Adrenal gland (tissue), 5 donors: ENCODE results near the gene NDOR1.

Source experiments
- POLR2A ChIP-seq, 2 donors: fragments of 450-650 bp; IDR thresholded peaks; one replicate each; pipeline ENCODE4 v1.6.1; 2017; ENCODE audit warnings: antibody characterized with exemption in 2 of 2, mild to moderate bottlenecking in 2 of 2, moderate library complexity in 1 of 2
- TF ChIP-seq, protein P1 (sequence below), 6 experiments: fragments of 450-650 bp in 4 of 6; fragments of 200-600 bp in 2 of 6; sonication (generic) in 1 of 6; IDR thresholded peaks; 1 replicate in 5 of 6; 2 replicates in 1 of 6; pipeline versions ENCODE4 v1.5.1 to v1.8.0; 2016 to 2021; ENCODE audit warnings: antibody characterized with exemption in 6 of 6, mild to moderate bottlenecking in 2 of 6, moderate library complexity in 1 of 6
- donor health status: DM: no; HTN: no; CAD: no.

DNA sequence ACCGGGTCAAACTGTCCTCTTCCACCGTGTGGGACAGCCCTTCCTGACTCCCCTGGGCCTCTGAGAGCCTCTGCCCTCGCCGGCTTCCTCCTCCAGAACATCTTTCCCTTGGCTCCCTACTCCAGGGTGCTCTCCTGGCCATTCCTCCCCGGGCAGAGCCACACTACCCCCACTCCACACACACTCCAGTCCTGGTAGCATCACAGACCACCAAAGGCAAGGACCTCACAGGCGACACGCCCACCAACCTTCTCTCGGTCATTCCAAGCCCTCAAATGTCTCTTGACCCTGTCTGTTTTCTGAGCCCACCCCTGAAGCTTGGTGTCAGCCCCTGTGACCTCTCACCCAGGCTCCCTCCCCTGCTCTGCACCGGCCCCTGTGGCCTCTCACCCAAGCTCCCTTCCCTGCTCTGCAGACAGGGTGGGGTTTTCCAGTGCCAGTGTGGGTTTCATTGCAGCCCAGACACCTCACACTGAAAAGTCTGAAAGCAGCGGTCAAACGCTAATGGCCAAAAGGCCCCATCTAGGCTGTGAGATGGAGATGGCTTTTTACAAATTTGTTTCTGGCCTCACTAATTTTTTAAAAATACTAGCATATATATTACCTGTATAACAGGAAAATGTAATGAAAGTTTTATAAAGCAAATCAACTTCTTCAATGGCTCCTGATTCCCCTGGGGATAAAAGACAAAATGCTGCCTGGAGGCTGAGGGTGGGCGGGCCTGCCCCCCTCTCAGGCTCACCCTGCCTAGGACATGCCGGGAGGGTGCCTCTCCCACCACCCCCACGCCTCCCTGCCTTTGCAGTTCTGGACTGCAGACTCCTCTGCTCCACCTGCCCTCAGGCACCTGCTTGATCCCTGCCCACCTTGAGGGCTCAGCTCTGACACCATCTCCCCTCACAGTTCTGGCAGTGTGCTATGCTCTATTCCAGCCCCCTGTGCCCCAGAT lies 46.1 kb upstream of the NDOR1 start:
- no peak for TF ChIP-seq POLR2A (IDR thresholded peaks at IDR 0.05)
- TF ChIP-seq, protein P1, sequence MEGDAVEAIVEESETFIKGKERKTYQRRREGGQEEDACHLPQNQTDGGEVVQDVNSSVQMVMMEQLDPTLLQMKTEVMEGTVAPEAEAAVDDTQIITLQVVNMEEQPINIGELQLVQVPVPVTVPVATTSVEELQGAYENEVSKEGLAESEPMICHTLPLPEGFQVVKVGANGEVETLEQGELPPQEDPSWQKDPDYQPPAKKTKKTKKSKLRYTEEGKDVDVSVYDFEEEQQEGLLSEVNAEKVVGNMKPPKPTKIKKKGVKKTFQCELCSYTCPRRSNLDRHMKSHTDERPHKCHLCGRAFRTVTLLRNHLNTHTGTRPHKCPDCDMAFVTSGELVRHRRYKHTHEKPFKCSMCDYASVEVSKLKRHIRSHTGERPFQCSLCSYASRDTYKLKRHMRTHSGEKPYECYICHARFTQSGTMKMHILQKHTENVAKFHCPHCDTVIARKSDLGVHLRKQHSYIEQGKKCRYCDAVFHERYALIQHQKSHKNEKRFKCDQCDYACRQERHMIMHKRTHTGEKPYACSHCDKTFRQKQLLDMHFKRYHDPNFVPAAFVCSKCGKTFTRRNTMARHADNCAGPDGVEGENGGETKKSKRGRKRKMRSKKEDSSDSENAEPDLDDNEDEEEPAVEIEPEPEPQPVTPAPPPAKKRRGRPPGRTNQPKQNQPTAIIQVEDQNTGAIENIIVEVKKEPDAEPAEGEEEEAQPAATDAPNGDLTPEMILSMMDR (IDR thresholded peaks at IDR 0.05) = no peak
